ENCODE measurements around the gene PAOX.
"Not testable (repeated sequence)": the region's sequence is repeated elsewhere in the genome, so short reads cannot be mapped to it uniquely, and the experiment has no call there.

Gene PAOX

DNA sequence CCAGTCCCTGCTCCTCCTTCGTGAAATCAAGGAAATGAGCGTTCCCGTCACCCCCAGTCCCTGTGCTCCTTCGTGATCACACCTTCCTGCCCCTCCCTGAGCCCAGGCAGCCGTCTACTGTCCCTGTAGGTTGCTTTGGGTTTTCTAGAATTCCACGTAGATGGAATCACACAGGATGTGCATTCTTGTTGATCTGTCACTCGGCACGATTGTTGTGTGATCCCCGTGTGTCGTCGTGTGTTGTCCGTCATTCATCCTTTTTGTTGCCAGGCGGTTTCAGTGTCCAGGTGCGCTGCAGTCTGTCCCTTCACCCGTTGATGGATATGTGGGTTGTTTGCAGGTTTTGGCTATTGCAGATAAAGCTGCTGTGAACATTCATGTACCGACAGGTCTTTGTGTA lies 24.3 kb downstream of the PAOX start:
- no peak overlapping the region for H3K27ac ChIP-seq (ENCODE audit: low read depth, low read length)
- H3K36me3 ChIP-seq (ENCODE audit: insufficient read depth, low read length), result peaks cover 55% of the 10 kb centered on the region
- no peak overlapping the region for H3K9ac ChIP-seq (ENCODE audit: low read length)
- H3K4me3 ChIP-seq (ENCODE audit: low read depth in 1 of 2, low read length in 2 of 2), result no peak overlapping the region
- H3K27me3 ChIP-seq (ENCODE audit: control insufficient read depth in 1 of 2, insufficient read depth in 2 of 2, low read length in 2 of 2), result no peaks in the 10 kb centered on the region
- H3K4me1 ChIP-seq (ENCODE audit: insufficient read depth, low read length), result no peaks in the 10 kb centered on the region
- no peaks in the 10 kb centered on the region for H3K9me3 ChIP-seq (ENCODE audit: low read length)

- no peak overlapping the region for H3K4me3 ChIP-seq (ENCODE audit: low read depth in 1 of 2, low read length in 2 of 2)
- no peak overlapping the region for H3K27ac ChIP-seq (ENCODE audit: low read depth, low read length)
- H3K9me3 ChIP-seq (ENCODE audit: low read length), result no peaks in the 10 kb centered on the region
- no peak overlapping the region for H3K9ac ChIP-seq (ENCODE audit: low read length)
- no peaks in the 10 kb centered on the region for H3K27me3 ChIP-seq (ENCODE audit: control insufficient read depth in 1 of 2, insufficient read depth in 2 of 2, low read length in 2 of 2)
- H3K36me3 ChIP-seq (ENCODE audit: insufficient read depth, low read length), result peaks cover 51% of the 10 kb centered on the region
- no peaks in the 10 kb centered on the region for H3K4me1 ChIP-seq (ENCODE audit: insufficient read depth, low read length)
Observed at GRCh38 chr10:133403784-133404183, 24.7 kb downstream of the PAOX start.

GRCh38 chr10:133405272-133405671 lies 26.2 kb downstream of the PAOX start:
- Histone ChIP-seq H3K4me1 (ENCODE audit: insufficient read depth, low read length) (no peaks in the 10 kb centered on the region), H3K27me3 (ENCODE audit: control insufficient read depth in 1 of 2, insufficient read depth in 2 of 2, low read length in 2 of 2) (no peaks in the 10 kb centered on the region), H3K27ac (ENCODE audit: low read depth, low read length) (no peak overlapping the region), H3K9ac (ENCODE audit: low read length) (no peak overlapping the region), H3K36me3 (ENCODE audit: insufficient read depth, low read length) (peaks cover 46% of the 10 kb centered on the region), H3K4me3 (ENCODE audit: low read depth in 1 of 2, low read length in 2 of 2) (no peak overlapping the region), H3K9me3 (ENCODE audit: low read length) (no peaks in the 10 kb centered on the region)

DNA sequence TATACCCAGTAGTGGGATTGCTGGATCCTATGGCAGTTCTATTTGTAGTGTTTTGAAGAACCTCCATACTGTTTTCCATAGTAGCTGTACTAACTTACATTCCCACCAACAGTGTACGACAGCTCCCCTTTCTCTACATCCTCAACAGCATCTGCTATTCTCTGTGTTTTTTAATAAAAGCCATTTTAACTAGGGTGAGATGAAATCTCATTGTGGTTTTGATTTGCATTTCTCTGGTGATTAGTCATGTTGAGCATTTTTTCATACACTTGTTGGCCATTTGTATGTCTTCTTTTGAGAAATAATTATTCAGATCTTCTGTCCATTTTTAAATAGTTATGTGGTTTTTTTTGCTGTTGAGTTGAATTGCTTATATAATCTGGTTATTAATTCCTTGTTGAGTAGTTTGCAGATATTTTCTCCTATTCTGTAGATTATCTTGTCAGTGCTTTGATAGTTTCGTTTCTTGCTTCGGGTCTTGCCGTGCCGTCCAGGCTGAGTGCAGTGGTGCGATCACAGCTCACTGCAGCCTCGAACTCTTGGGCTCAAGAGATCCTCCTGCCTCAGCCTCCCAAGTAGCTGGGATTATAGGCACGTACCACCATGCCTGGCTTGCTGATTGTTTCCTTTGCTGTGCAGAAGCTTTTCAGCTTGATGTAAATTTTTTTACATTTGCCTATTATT lies 26.9 kb downstream of the PAOX start:
- Histone ChIP-seq H3K4me1 (ENCODE audit: insufficient read depth, low read length) (no peaks in the 10 kb centered on the region), H3K9me3 (ENCODE audit: low read length) (peaks cover 2% of the 10 kb centered on the region), H3K9ac (ENCODE audit: low read length) (no peak overlapping the region), H3K27me3 (ENCODE audit: control insufficient read depth in 1 of 2, insufficient read depth in 2 of 2, low read length in 2 of 2) (no peaks in the 10 kb centered on the region), H3K27ac (ENCODE audit: low read depth, low read length) (no peak overlapping the region), H3K4me3 (ENCODE audit: low read depth in 1 of 2, low read length in 2 of 2) (no peak overlapping the region), H3K36me3 (ENCODE audit: insufficient read depth, low read length) (peaks cover 43% of the 10 kb centered on the region)

GRCh38 chr10:133411523-133412380 lies 32.7 kb downstream of the PAOX start:
- peaks cover 8% of the 10 kb centered on the region for H3K36me3 ChIP-seq (ENCODE audit: insufficient read depth, low read length)
- H3K27me3 ChIP-seq (ENCODE audit: control insufficient read depth in 1 of 2, insufficient read depth in 2 of 2, low read length in 2 of 2), result no peaks in the 10 kb centered on the region
- H3K4me1 ChIP-seq (ENCODE audit: insufficient read depth, low read length), result no peaks in the 10 kb centered on the region
- H3K4me3 ChIP-seq (ENCODE audit: low read depth in 1 of 2, low read length in 2 of 2), result no peak overlapping the region
- H3K27ac ChIP-seq (ENCODE audit: low read depth, low read length), result no peak overlapping the region
- H3K9me3 ChIP-seq (ENCODE audit: low read length), result peaks cover 12% of the 10 kb centered on the region
- H3K9ac ChIP-seq (ENCODE audit: low read length), result no peak overlapping the region

- Histone ChIP-seq H3K4me1 (ENCODE audit: insufficient read depth, low read length) (no peaks in the 10 kb centered on the region), H3K27me3 (ENCODE audit: control insufficient read depth in 1 of 2, insufficient read depth in 2 of 2, low read length in 2 of 2) (no peaks in the 10 kb centered on the region), H3K27ac (ENCODE audit: low read depth, low read length) (no peak overlapping the region), H3K4me3 (ENCODE audit: low read depth in 1 of 2, low read length in 2 of 2) (no peak overlapping the region), H3K9ac (ENCODE audit: low read length) (no peak overlapping the region), H3K36me3 (ENCODE audit: insufficient read depth, low read length) (peaks cover 8% of the 10 kb centered on the region), H3K9me3 (ENCODE audit: low read length) (peaks cover 12% of the 10 kb centered on the region)
Observed at GRCh38 chr10:133412381-133412711, 33.3 kb downstream of the PAOX start.

- H3K36me3 ChIP-seq (ENCODE audit: insufficient read depth, low read length), result not testable (repeated sequence)
Observed at GRCh38 chr10:133414401-133414800, 35.3 kb downstream of the PAOX start.

GRCh38 chr10:133415752-133416151 lies 36.7 kb downstream of the PAOX start:
- H3K9ac ChIP-seq (ENCODE audit: low read length), result no peak overlapping the region
- no peak overlapping the region for H3K27ac ChIP-seq (ENCODE audit: low read depth, low read length)
- H3K36me3 ChIP-seq (ENCODE audit: insufficient read depth, low read length), result peaks cover 12% of the 10 kb centered on the region
- H3K27me3 ChIP-seq (ENCODE audit: control insufficient read depth in 1 of 2, insufficient read depth in 2 of 2, low read length in 2 of 2), result no peaks in the 10 kb centered on the region
- no peaks in the 10 kb centered on the region for H3K4me1 ChIP-seq (ENCODE audit: insufficient read depth, low read length)
- H3K9me3 ChIP-seq (ENCODE audit: low read length), result peaks cover 12% of the 10 kb centered on the region
- H3K4me3 ChIP-seq (ENCODE audit: low read depth in 1 of 2, low read length in 2 of 2), result no peak overlapping the region

More at GRCh38 chr10:133414401-133414800, 35.3 kb downstream of the PAOX start:
- peaks cover 12% of the 10 kb centered on the region for H3K9me3 ChIP-seq (ENCODE audit: low read length)
- H3K27me3 ChIP-seq (ENCODE audit: control insufficient read depth in 1 of 2, insufficient read depth in 2 of 2, low read length in 2 of 2); H3K27ac ChIP-seq (ENCODE audit: low read depth, low read length); H3K9ac ChIP-seq (ENCODE audit: low read length); H3K4me3 ChIP-seq (ENCODE audit: low read depth in 1 of 2, low read length in 2 of 2); H3K4me1 ChIP-seq (ENCODE audit: insufficient read depth, low read length): not testable (repeated sequence)

- H3K36me3 ChIP-seq (ENCODE audit: insufficient read depth, low read length), result peaks cover 17% of the 10 kb centered on the region
- H3K27ac ChIP-seq (ENCODE audit: low read depth, low read length), result no peak overlapping the region
- H3K9ac ChIP-seq (ENCODE audit: low read length), result no peak overlapping the region
- peaks cover 0 to 8% of the 10 kb centered on the region in 2 donors for H3K27me3 ChIP-seq (ENCODE audit: control insufficient read depth in 1 of 2, insufficient read depth in 2 of 2, low read length in 2 of 2)
- H3K4me1 ChIP-seq (ENCODE audit: insufficient read depth, low read length), result no peaks in the 10 kb centered on the region
- H3K4me3 ChIP-seq (ENCODE audit: low read depth in 1 of 2, low read length in 2 of 2), result no peak overlapping the region
- H3K9me3 ChIP-seq (ENCODE audit: low read length), result no peaks in the 10 kb centered on the region
Observed at GRCh38 chr10:133418289-133418993, 39.4 kb downstream of the PAOX start.

GRCh38 chr10:133419211-133419950 lies 40.3 kb downstream of the PAOX start:
- Histone ChIP-seq H3K9me3 (ENCODE audit: low read length) (no peaks in the 10 kb centered on the region), H3K27me3 (ENCODE audit: control insufficient read depth in 1 of 2, insufficient read depth in 2 of 2, low read length in 2 of 2) (peaks cover 0 to 8% of the 10 kb centered on the region in 2 donors), H3K4me1 (ENCODE audit: insufficient read depth, low read length) (no peaks in the 10 kb centered on the region), H3K27ac (ENCODE audit: low read depth, low read length) (no peak overlapping the region), H3K4me3 (ENCODE audit: low read depth in 1 of 2, low read length in 2 of 2) (no peak overlapping the region), H3K36me3 (ENCODE audit: insufficient read depth, low read length) (peaks cover 17% of the 10 kb centered on the region), H3K9ac (ENCODE audit: low read length) (no peak overlapping the region)

DNA sequence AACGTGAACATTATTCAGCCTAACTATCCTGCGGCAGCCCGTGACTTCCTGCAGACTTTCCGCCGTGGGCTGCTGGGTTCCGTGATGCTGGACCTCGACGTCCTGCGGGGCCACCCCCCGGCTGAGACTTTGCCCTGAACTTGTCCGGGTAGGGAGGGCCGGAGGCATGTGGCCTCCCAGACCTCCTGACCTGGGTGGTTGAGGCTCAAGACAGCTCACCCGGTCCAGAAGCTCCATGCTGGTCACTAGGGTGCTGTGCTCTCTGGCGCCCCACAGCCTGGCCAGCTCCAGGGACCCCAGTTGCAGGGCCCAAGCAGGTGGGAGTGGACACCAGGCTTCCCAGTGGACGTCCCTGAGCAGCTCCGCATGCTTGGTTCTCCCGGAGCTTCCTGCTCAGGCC lies 41.0 kb downstream of the PAOX start:
- H3K4me3 ChIP-seq (ENCODE audit: low read depth in 1 of 2, low read length in 2 of 2), result no peak overlapping the region
- H3K27me3 ChIP-seq (ENCODE audit: control insufficient read depth in 1 of 2, insufficient read depth in 2 of 2, low read length in 2 of 2), result peaks cover 0 to 8% of the 10 kb centered on the region in 2 donors
- H3K27ac ChIP-seq (ENCODE audit: low read depth, low read length), result no peak overlapping the region
- no peaks in the 10 kb centered on the region for H3K4me1 ChIP-seq (ENCODE audit: insufficient read depth, low read length)
- H3K9ac ChIP-seq (ENCODE audit: low read length), result no peak overlapping the region
- no peaks in the 10 kb centered on the region for H3K9me3 ChIP-seq (ENCODE audit: low read length)
- peaks cover 17% of the 10 kb centered on the region for H3K36me3 ChIP-seq (ENCODE audit: insufficient read depth, low read length)

Data from muscle layer of colon (tissue), 2 donors.